Measurements from ENCODE around the gene GDPD5.
A peak's percentile ranks its signal among the peaks of the same experiment; 100 is the strongest.

The GDPD5 gene

DNA sequence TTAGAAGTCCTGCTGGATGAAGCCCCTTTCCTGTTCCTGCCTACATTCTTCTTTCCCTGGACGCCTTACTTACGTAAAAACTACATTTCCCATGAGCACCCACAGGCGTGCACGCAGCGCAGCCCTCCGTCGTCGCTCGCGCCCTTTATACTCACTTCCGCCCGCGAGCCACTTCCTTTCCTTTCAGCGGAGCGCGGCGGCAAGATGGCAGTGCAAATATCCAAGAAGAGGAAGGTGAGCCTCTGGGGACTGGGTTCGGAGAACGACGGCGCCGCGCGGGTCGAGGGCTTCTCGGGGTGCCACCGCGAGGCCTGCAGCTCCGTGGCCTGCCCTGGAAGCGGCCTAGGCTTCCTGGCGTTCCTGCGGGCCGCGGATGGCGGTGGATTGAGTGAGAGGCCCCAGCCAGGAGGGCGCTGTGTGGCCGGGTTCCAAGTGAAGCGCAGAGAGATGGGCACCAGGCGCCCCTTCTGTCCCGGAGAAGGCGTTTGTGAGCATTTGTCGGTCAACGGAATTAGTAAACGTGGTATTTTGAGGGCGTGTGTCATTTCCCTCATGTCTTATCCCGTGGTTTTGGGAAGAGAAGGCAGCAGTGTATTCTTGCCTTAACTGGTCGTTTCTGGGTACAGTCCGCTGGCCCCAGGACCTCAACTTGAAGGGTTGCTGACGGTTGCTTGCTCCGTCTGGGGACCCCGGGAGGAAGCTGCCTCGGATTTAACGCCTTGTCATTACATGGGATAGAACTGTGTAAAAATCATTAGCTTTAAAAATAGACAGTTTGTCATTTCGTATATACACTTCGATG lies 126.2 kb downstream of the GDPD5 start, which contains the start of gene RPS3:
RPS3 (plus strand) TSS at position 175 of the 802 bp plus-strand sequence; CDS start at position 205, 30 bp downstream.
- intact Hi-C loops (cut with DNase I): no loop called here

DNA sequence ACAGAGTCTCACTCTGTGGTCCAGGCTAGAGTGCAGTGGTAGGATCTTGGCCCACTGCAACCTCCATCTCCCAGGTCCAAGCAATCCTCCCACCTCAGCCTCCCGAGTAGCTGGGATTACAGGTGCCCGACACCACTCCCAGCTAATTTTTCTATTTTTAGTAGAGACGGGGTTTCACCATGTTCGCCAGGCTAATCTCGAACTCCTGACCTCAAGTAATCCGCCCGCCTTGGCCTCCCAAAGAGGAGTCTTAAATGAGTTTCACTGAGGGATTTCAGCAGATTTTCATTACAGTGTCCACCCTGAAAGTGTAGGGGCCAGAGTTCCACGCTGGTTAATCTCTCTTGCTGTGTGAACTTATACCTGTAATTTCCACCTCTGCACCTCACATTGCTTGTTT lies 126.8 kb downstream of the GDPD5 start:
- DNase-seq: no peak
- intact Hi-C loops (cut with DNase I): no loop called here

More for the DNA sequence above, 126.2 kb downstream of the GDPD5 start, which contains the start of gene RPS3:
- DNase-seq: peak; percentile 88 to 97 (median 94)

DNA sequence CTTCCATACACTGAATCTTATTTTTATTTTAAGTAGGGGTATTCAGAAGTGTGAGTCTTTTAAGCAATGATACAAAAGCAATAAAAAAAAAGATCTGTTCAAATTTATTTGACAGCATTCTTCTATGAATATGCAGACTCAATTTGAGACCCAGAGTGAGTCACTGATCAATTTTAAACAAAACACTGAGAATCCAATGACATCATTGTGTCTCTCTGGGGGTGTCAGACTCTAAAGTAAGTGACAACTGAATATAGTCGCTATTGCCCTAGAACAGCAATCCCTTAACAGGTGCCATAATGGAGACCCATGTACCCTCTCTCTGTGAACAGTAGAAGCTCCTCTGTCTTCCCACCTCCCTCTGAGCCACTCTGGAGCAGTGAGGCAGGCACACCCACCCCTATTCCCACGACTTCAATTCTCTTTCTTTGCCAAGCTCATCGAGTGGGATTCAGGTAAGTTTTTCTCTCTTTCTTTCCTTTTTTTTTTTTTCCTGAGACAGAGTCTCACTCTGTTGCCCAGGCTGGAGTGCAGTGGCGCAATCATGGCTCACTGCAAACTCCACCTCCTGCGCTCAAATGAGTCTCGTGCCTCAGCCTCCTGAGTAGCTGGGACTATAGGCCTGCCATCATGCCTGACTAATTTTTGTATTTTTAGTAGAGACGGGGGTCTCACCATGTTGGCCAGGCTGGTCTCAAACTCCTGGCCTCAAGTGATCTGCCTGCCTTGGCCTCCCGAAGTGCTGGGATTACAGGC lies 131.5 kb downstream of the GDPD5 start:
- DNase-seq: peak in 26 of 42 donors; percentile 12 to 76 (median 37)
- intact Hi-C loops (cut with DNase I): no loop called here

DNA sequence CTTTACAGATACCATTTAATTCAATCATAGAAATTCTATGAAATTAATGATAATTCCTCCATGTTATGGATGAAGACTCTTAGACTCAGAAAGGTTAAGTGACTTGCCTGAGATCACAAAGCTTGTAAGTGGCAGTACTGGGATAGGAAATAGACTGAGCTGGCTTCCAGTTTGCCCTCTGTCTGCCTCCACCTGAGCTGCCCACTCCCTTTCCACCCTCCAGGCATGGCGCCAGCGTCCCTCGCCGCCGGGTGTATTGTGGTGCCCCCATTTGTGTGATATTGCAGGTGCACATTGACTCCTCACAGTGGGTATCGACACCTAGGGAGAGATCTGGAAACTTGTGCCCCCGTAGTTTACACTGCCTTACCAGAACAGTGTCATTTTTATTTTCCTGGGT lies 135.8 kb downstream of the GDPD5 start:
- no peak for DNase-seq

DNA sequence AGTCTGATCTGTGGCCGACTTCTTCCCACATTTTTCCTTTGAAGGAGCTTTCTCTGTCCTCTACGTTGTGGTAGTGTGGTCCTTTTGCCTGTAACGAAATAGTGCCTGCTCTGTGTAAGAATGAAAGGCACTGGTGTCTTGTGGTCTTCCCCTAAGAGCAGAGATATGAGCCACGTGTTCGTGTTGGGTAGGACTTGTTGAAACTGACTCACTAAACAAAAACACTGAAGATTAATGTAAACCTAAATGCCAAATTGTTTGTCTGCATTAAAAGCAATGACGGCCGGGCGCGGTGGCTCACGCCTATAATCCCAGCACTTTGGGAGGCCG lies 136.5 kb downstream of the GDPD5 start:
- intact Hi-C loops (cut with DNase I): loop anchor here (2.0 kb wide), 1 partner anchor 142 kb away; no protein-coding TSS in a partner anchor
- no peak for DNase-seq

More for the DNA sequence above, 135.8 kb downstream of the GDPD5 start:
- intact Hi-C loops (cut with DNase I): loop anchor here (2.0 kb wide), 1 partner anchor 141 kb away; no protein-coding TSS in a partner anchor

DNA sequence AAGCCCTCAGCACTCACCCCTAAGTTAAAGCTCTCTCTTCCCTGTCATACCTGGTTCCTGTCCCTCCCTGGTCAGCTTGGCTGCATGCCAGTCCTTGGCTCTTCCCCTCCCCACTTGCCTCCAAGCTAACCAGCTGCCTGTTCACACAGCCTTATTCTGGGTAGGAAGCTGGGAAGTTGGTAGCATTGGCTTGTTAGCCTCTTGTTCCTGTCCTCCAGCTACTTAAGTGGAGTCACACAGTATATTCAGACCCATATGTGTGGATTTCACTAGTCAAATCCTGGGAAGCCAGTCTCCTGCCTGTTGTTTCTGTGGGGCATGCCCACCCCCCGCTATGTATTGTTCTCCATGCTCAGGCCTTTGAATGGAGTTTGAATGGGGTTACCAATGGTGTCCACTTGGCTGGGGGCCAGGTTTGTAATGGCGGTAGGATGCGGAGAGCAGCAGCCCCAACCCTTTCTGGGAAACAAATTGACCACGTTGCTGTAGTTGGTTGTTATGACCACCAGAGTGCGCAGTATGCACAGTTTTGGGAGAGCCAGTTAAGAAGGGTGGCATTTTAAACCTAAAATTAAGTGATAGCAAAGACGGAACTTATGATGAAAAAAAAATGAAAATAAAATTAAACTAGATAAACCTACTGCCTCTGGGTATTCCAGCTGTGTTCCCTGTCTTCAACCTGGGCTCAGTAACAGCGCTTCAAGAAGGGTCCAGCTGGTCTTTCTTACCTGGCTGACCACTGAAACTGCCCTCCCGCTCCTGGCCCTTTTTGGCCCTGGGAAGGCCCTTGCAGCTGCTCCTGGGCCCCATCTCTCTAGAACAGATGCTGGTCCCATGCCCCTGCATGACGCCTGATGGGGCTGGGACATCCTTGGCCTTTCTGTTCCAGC lies 137.1 kb downstream of the GDPD5 start:
- intact Hi-C loops (cut with DNase I): loop anchor here (2.0 kb wide), 1 partner anchor 142 kb away; no protein-coding TSS in a partner anchor
- peak in 41 of 42 donors; percentile 12 to 88 (median 71) for DNase-seq

DNA sequence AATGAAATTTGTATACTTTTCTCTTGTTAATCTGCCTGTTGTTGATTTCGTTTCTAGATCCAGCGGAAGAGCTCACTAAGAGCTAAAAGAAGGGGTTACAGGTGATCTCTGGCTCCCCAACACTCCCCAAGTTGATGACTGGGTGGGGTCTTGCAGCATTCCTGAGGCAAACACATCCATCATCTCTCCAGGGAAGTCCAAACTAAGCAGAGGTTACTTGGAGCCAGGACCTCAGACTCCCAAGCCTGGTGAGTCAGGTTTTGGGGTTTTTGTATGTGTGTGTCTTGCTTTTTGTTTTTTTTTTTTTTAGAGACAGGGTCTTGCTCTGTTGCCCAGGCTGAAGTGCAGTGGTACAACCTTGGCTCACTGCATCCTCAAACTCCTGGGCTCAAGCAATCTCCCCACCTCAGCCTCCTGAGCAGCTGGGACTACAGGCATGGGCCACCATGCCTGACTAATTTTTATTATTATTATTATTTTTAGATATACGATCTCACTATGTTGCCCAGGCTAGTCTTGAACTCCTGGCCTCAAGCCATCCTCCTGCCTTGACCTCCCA lies 137.9 kb downstream of the GDPD5 start:
- DNase-seq: no peak
- intact Hi-C loops (cut with DNase I): loop anchor here (2.0 kb wide), 1 partner anchor 143 kb away; no protein-coding TSS in a partner anchor

DNA sequence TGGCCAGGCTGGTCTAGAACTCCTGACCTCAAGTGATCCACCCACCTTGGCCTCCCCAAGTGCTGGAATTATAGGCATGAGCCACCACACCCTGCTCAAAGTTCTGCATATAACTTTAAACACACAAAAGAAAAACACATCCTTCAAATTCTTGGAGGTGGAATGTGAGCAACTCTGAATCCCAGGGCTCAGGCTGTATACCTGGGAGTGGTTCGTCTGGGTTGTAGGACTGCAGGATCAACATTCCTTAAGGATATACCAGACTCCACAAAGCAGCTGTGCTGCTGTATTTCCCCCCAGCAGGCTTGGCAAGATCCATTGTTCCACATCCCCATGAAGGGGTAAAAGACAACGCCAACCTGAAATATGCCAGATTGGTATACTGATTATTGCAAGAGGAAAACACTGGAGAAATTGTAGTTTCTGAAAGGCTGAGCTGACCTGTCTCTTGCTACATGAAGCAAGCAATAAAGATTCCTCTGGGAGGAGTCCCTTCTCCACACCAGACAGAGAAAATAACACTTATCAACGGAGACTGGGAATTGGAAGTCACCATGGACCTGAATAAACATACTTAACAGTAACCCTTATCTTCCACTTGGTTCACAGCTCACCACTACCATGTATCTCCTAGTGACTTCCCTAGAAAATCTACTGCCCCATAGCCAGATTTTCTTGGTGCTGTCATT lies 138.7 kb downstream of the GDPD5 start:
- DNase-seq: no peak
- intact Hi-C loops (cut with DNase I): no loop called here

Measured in head of caudate nucleus (tissue), 42 donors.